ENCODE measurements around the gene CMTM2. TPM values are rescaled to one million over a fixed set of nuclear protein-coding genes. Genes with fewer than 3 reads are reported as not detected.

CMTM2 gene
- total and polyA plus RNA-seq, 9 of the 15 experiments (the other 6 are each of a cell fraction or from before 2014, with no cell fraction given): not detected

DNA sequence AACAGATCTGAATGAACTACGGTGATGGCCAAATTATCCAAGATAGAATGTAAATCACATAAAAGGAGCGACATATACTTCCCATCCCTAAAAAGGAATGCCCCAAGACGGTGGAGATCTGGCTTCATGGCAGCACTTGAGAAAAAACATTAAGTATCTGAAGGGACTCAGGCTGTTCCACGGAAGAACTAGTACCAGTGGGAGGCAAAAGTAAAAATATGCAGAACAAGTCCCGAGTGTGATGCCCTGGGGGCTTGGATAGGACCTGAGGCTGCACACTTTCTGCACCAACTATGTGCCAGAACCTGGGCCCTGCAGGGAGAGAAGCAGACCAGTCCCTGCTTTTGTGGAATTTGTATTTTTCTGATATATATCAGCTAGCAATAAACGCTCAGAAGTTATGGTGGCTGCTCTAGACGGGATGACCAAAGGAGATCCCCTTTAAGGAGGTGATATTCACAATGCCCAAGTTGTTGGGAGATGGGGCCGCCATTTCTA, 27.4 kb upstream of the CMTM2 start:
- no peak for DNase-seq (ENCODE audit: extremely low read depth in 1 of 4, low spot score in 3 of 4)
- Histone ChIP-seq H3K4me1 (replicated peaks in 1 of 2; ENCODE audit: control insufficient read depth in 2 of 2, insufficient read depth in 2 of 2, low read length in 2 of 2) (peaks cover 39 to 45% of the 10 kb centered on the region in 2 experiments), H3K36me3 (ENCODE audit: control insufficient read depth, insufficient read depth, low read length) (peaks cover 14% of the 10 kb centered on the region; the same call in 2 of the 3 replicates), H4K20me1 (replicated peaks; ENCODE audit: control insufficient read depth, insufficient read depth, low read length) (no peaks in the 10 kb centered on the region), H3K9me3 (replicated peaks; ENCODE audit: control insufficient read depth, insufficient read depth, low read depth, low read length) (no peaks in the 10 kb centered on the region), H3K79me2 (ENCODE audit: control insufficient read depth, insufficient read depth, low read length) (peaks cover 37% of the 10 kb centered on the region), H3K9ac (ENCODE audit: insufficient read depth in 1 of 2, low read depth in 2 of 2, low read length in 2 of 2) (peak overlapping the region; percentile 86 to 94), H3K4me3 (peak overlapping the region; percentile 48), H3K9me1 (ENCODE audit: control insufficient read depth, insufficient read depth, low read length) (peaks cover 3% of the 10 kb centered on the region), H2AFZ (ENCODE audit: low read depth, low read length) (peak overlapping the region; percentile 96), H3K27ac (ENCODE audit: extremely low read depth, low read depth, low read length) (peak overlapping the region; percentile 97), H3K4me2 (ENCODE audit: insufficient read depth, low read length) (peak overlapping the region; percentile 93), H3K27me3 (ENCODE audit: control insufficient read depth in 2 of 2, insufficient read depth in 2 of 2, low read length in 2 of 2) (no peaks in the 10 kb centered on the region)
- in situ Hi-C loops (cut with MboI): no loop called here
- no peak for FAIRE-seq
- WGBS (ENCODE audit: insufficient coverage, low coverage, missing lambda C conversion rate): 6% methylated on average over 8 of the region's 8 CpGs
- intact Hi-C loops (cut with micrococcal nuclease): loop anchor here (2.0 kb wide), 1 partner anchor 35 kb away; no protein-coding TSS in a partner anchor
- TSS peak; percentile 77 for BruUV-seq (replicated peaks)
- ChIA-PET POLR2A (interaction anchor here (0.7 to 2.5 kb wide), 3 partner anchors 9 to 191 kb away, joined by 3 to 16 read pairs (median 3); no protein-coding TSS in a partner anchor), CTCF (ENCODE audit: low intra/inter-chr PET ratio) (interaction anchor here (0.6 to 1.1 kb wide), 2 partner anchors 35 to 748 kb away, joined by 3 read pairs; no protein-coding TSS in a partner anchor)
- ATAC-seq: peak; percentile 3
- TF ChIP-seq ZNF444 (CRISPR knock-in tag; IDR thresholded peaks at IDR 0.05) (no peak), MYC (IDR thresholded peaks at IDR 0.05; ENCODE audit: low read depth, low read length) (no peak), MYC (CRISPR knock-in tag; IDR thresholded peaks at IDR 0.05; ENCODE audit: borderline replicate concordance, low read depth) (no peak), SMC3 (conservative IDR thresholded peaks at IDR 0.05; ENCODE audit: insufficient read depth, low read depth, low read length) (no peak), SMAD3 (CRISPR knock-in tag; conservative IDR thresholded peaks at IDR 0.05) (no peak), CBX8 (IDR thresholded peaks at IDR 0.05; ENCODE audit: borderline replicate concordance, extremely low read depth, low read depth, low read length, poor library complexity, severe bottlenecking) (no peak), IFI16 (CRISPR knock-in tag; IDR thresholded peaks at IDR 0.05) (no peak), OTX1 (CRISPR knock-in tag; IDR thresholded peaks at IDR 0.05) (no peak), CHD1 (IDR thresholded peaks at IDR 0.05; ENCODE audit: low read length) (peak; percentile 39), ZNF3 (CRISPR knock-in tag; IDR thresholded peaks at IDR 0.05) (0 out of 2 replicates have a peak, but pooled peaks have one; percentile 59), ZNF785 (CRISPR knock-in tag; IDR thresholded peaks at IDR 0.05) (no peak), RBM25 (IDR thresholded peaks at IDR 0.05; ENCODE audit: low read depth, low read length, severe bottlenecking) (no peak), ZNF175 (CRISPR knock-in tag; IDR thresholded peaks at IDR 0.05; ENCODE audit: low read depth) (0 out of 2 replicates have a peak, but pooled peaks have one; percentile 8), MEIS2 (IDR thresholded peaks at IDR 0.05; ENCODE audit: partially characterized antibody) (peak; percentile 0), ZKSCAN1 (IDR thresholded peaks at IDR 0.05; ENCODE audit: low read depth, low read length) (no peak), HLTF (IDR thresholded peaks at IDR 0.05) (no peak), CBX2 (IDR thresholded peaks at IDR 0.05; ENCODE audit: insufficient read depth, low read length, poor library complexity, severe bottlenecking) (no peak)
- TF ChIP-seq, protein P1, sequence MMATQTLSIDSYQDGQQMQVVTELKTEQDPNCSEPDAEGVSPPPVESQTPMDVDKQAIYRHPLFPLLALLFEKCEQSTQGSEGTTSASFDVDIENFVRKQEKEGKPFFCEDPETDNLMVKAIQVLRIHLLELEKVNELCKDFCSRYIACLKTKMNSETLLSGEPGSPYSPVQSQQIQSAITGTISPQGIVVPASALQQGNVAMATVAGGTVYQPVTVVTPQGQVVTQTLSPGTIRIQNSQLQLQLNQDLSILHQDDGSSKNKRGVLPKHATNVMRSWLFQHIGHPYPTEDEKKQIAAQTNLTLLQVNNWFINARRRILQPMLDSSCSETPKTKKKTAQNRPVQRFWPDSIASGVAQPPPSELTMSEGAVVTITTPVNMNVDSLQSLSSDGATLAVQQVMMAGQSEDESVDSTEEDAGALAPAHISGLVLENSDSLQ (IDR thresholded peaks at IDR 0.05): 0 out of 2 replicates have a peak, but pooled peaks have one; percentile 5
- TF ChIP-seq, protein P2, sequence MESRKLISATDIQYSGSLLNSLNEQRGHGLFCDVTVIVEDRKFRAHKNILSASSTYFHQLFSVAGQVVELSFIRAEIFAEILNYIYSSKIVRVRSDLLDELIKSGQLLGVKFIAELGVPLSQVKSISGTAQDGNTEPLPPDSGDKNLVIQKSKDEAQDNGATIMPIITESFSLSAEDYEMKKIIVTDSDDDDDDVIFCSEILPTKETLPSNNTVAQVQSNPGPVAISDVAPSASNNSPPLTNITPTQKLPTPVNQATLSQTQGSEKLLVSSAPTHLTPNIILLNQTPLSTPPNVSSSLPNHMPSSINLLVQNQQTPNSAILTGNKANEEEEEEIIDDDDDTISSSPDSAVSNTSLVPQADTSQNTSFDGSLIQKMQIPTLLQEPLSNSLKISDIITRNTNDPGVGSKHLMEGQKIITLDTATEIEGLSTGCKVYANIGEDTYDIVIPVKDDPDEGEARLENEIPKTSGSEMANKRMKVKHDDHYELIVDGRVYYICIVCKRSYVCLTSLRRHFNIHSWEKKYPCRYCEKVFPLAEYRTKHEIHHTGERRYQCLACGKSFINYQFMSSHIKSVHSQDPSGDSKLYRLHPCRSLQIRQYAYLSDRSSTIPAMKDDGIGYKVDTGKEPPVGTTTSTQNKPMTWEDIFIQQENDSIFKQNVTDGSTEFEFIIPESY (CRISPR knock-in tag; IDR thresholded peaks at IDR 0.05): no peak
- TF ChIP-seq, protein P3, sequence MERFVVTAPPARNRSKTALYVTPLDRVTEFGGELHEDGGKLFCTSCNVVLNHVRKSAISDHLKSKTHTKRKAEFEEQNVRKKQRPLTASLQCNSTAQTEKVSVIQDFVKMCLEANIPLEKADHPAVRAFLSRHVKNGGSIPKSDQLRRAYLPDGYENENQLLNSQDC (CRISPR knock-in tag; IDR thresholded peaks at IDR 0.05): no peak

Measured in K562 (cell line).